Measurements from ENCODE around the gene KIF3A.

DNA sequence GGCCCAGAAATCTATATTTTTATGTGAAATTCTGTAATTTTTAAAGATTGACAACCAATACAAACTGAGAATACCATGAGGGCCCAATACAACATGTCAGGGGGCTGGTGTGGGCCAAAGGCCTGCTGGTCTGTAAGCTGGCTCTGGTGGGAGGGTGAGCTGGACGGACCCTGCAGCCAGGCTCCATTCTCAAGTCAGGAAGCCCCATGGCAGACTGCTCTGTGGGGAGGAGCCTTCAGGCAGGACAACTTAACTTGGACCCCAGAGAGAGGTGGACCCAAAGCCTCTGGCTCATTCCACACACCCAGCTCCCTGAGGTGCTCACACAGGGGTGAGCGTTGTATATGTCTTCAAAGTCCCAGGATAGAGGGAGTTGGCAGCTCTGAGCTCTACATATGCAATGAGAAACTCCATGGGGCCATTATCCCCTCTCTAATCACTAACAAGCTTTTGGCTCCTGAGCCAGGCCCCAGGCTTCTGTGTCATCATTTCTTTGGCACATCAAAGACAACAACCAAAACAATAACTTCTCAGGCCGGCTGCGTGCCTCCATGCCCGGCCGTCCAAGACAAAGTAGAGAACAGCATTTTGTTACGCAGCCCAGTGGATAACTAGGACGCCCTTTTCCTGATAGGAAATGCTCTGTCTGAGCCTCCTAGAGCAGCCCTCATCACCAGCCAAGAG, 33.3 kb upstream of the KIF3A start:
- TF ChIP-seq POLR2AphosphoS5 (IDR thresholded peaks at IDR 0.05; ENCODE audit: borderline replicate concordance, low read depth, low read length) (no peak), EZH2 (IDR thresholded peaks at IDR 0.05) (no peak)
